ENCODE data around the gene TTYH3.

The TTYH3 gene

DNA sequence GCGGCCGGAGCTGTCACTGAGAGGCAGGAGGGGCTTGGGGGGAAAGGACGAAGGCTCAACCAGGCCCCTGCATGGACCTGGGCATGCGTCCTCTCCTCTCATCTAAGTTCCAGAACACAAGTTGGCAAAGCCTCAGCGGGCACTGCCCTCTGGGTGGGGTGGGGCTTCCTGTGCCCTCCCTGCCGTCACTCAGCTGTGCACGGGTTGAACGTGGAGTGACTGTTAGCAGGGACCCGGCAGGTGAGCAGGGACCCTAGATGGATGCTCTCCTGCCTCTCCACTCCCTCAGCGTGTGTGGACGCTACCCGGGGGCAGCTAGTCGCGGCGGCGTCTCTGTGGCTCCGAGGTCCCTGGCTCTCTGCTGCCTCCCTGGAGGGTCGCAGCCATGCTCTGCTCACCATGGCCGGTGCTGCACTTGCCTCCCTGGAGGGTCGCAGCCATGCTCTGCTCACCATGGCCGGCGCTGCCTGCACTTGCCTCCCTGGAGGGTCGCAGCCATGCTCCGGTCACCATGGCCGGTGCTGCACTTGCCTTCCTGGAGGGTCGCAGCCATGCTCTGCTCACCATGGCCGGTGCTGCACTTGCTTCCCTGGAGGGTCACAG is 36.4 kb upstream of the TTYH3 start:
- Mint-ChIP-seq H3K9me3 (no peaks in the 10 kb centered on the region), H3K4me3 (no peak overlapping the region), H3K4me1 (ENCODE audit: low read depth in 2 of 2) (no peaks in the 10 kb centered on the region), H3K27me3 (no peaks in the 10 kb centered on the region), H3K36me3 (ENCODE audit: insufficient read depth) (peaks cover 14% of the 10 kb centered on the region), H3K27ac (peak overlapping the region in 1 of 2 donors; percentile 28)
- no peak for ATAC-seq (replicated peaks)
- no peak for DNase-seq

GRCh38 chr7:2596464-2597272 is 35.1 kb upstream of the TTYH3 start:
- Mint-ChIP-seq H3K4me1 (ENCODE audit: low read depth in 2 of 2) (no peaks in the 10 kb centered on the region), H3K27ac (no peak overlapping the region)
- ATAC-seq (replicated peaks), result no peak

GRCh38 chr7:2597273-2597640 is 34.5 kb upstream of the TTYH3 start:
- no peak overlapping the region for H3K4me3 Mint-ChIP-seq
- peaks cover 16% of the 10 kb centered on the region for H3K36me3 Mint-ChIP-seq (ENCODE audit: insufficient read depth)
- no peaks in the 10 kb centered on the region for H3K9me3 Mint-ChIP-seq
- no peak for ATAC-seq (replicated peaks)
- no peaks in the 10 kb centered on the region for H3K27me3 Mint-ChIP-seq
- no peaks in the 10 kb centered on the region for H3K4me1 Mint-ChIP-seq (ENCODE audit: low read depth in 2 of 2)
- no peak overlapping the region for H3K27ac Mint-ChIP-seq
- DNase-seq, result no peak

More at GRCh38 chr7:2596464-2597272, 35.1 kb upstream of the TTYH3 start:
- H3K36me3 Mint-ChIP-seq (ENCODE audit: insufficient read depth), result peaks cover 14% of the 10 kb centered on the region
- no peaks in the 10 kb centered on the region for H3K27me3 Mint-ChIP-seq
- no peak for DNase-seq
- no peak overlapping the region for H3K4me3 Mint-ChIP-seq
- no peaks in the 10 kb centered on the region for H3K9me3 Mint-ChIP-seq

GRCh38 chr7:2598154-2598823 is 33.5 kb upstream of the TTYH3 start:
- ATAC-seq (replicated peaks), result no peak
- Mint-ChIP-seq H3K4me3 (no peak overlapping the region), H3K36me3 (ENCODE audit: insufficient read depth) (peaks cover 15% of the 10 kb centered on the region), H3K27ac (peak overlapping the region in 1 of 2 donors; percentile 72), H3K27me3 (no peaks in the 10 kb centered on the region), H3K4me1 (ENCODE audit: low read depth in 2 of 2) (no peaks in the 10 kb centered on the region), H3K9me3 (no peaks in the 10 kb centered on the region)
- no peak for DNase-seq

- no peak overlapping the region for H3K27ac Mint-ChIP-seq
- ATAC-seq (replicated peaks) (no peak), DNase-seq (no peak)
- H3K9me3 Mint-ChIP-seq, result no peaks in the 10 kb centered on the region
- H3K27me3 Mint-ChIP-seq, result no peaks in the 10 kb centered on the region
- H3K4me1 Mint-ChIP-seq (ENCODE audit: low read depth in 2 of 2), result no peaks in the 10 kb centered on the region
- no peak overlapping the region for H3K4me3 Mint-ChIP-seq
- peaks cover 15% of the 10 kb centered on the region for H3K36me3 Mint-ChIP-seq (ENCODE audit: insufficient read depth)
These were observed 30.7 kb upstream of the TTYH3 start for GRCh38 chr7:2601065-2601464.

GRCh38 chr7:2601907-2602306 is 29.9 kb upstream of the TTYH3 start:
- Mint-ChIP-seq H3K4me1 (ENCODE audit: low read depth in 2 of 2) (no peaks in the 10 kb centered on the region), H3K27me3 (no peaks in the 10 kb centered on the region), H3K4me3 (no peak overlapping the region), H3K9me3 (no peaks in the 10 kb centered on the region), H3K27ac (peak overlapping the region in 1 of 2 donors; percentile 14), H3K36me3 (ENCODE audit: insufficient read depth) (peaks cover 15% of the 10 kb centered on the region)
- no peak for DNase-seq
- no peak for ATAC-seq (replicated peaks)

- Mint-ChIP-seq H3K9me3 (no peaks in the 10 kb centered on the region), H3K4me1 (ENCODE audit: low read depth in 2 of 2) (no peaks in the 10 kb centered on the region), H3K27me3 (no peaks in the 10 kb centered on the region), H3K4me3 (no peak overlapping the region), H3K36me3 (ENCODE audit: insufficient read depth) (peaks cover 15% of the 10 kb centered on the region), H3K27ac (no peak overlapping the region)
- DNase-seq, result no peak
- no peak for ATAC-seq (replicated peaks)
These were observed 29.3 kb upstream of the TTYH3 start for GRCh38 chr7:2602406-2603043.

DNA sequence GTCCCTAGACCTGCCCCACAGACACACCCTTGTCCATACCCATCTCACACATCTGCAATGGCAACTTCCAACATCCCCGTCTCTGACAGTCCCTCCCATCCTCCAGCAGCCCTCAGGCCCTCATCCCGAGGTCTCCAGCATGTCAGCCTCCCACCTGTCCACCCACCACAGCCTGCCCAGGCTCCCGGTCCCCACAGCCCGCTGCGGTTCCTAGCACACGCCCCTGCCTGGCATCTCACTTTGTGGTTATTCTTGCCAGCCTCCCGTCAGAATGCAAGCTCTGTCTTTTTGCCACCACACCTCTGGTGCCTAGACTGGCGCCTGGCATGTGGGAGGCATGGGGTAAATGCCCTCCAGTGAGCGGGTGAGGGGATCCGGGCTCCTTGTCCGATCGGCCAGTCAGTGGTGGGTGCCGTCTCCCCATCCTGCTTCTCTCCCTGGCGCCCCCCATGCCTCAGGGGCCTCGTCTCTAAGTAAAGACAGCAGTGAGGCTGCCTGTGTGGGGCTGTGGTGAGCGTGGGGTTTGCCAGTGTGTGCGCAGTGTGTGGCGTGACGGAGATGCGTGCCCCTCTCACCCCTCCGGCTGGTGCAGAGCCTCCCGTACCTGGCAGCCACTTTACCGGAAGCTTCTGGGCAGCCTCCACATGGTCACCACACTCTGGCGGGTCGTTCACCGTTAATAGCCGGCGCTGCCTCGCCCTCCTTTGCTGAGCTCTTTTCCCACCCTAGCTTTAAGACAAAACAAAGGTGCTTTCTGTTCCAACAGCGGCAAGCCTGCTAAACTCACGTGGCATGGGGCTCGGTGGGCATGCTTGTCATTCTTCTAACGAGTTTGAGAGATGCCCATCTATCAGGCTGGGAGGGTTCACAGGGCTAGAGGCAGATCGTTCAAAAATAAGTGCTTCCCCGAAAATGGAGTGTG is 28.5 kb upstream of the TTYH3 start:
- H3K4me1 Mint-ChIP-seq (ENCODE audit: low read depth in 2 of 2), result peaks cover 0 to 1% of the 10 kb centered on the region in 2 donors
- no peaks in the 10 kb centered on the region for H3K9me3 Mint-ChIP-seq
- peaks cover 15% of the 10 kb centered on the region for H3K36me3 Mint-ChIP-seq (ENCODE audit: insufficient read depth)
- H3K27me3 Mint-ChIP-seq, result no peaks in the 10 kb centered on the region
- H3K27ac Mint-ChIP-seq, result no peak overlapping the region
- no peak for ATAC-seq (replicated peaks)
- no peak for DNase-seq
- H3K4me3 Mint-ChIP-seq, result no peak overlapping the region

DNA sequence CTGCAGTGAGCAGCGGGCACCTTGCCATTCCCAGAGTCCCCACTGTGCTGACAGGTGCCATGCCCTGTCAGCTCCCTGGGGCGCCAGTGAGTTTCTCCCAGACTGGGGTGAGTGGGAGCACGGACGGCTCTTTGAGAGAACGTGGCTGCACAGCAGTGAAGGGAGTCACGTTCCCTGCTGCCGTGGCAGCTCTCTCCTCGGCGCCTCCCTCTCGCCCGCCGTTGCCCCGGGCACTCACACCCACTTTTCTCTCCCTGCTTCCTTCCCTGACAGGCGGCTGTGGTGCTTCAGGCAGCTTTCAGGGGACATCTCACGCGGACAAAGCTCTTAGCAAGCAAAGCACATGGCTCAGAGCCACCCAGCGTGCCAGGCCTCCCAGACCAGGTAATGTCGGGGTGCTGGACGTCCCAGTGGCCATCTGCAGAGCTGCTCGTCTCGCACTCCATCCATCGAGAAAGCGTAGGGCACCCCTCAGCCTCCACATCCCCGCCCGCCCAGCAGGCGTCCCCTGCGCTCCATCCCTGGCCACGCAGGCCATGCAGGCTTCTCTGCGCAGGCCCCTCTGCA is 27.1 kb upstream of the TTYH3 start:
- no peak for ATAC-seq (replicated peaks)
- Mint-ChIP-seq H3K27ac (no peak overlapping the region), H3K36me3 (ENCODE audit: insufficient read depth) (peaks cover 9% of the 10 kb centered on the region), H3K27me3 (no peaks in the 10 kb centered on the region), H3K4me3 (no peak overlapping the region), H3K4me1 (ENCODE audit: low read depth in 2 of 2) (peaks cover 0 to 7% of the 10 kb centered on the region in 2 donors), H3K9me3 (no peaks in the 10 kb centered on the region)
- DNase-seq, result no peak

DNA sequence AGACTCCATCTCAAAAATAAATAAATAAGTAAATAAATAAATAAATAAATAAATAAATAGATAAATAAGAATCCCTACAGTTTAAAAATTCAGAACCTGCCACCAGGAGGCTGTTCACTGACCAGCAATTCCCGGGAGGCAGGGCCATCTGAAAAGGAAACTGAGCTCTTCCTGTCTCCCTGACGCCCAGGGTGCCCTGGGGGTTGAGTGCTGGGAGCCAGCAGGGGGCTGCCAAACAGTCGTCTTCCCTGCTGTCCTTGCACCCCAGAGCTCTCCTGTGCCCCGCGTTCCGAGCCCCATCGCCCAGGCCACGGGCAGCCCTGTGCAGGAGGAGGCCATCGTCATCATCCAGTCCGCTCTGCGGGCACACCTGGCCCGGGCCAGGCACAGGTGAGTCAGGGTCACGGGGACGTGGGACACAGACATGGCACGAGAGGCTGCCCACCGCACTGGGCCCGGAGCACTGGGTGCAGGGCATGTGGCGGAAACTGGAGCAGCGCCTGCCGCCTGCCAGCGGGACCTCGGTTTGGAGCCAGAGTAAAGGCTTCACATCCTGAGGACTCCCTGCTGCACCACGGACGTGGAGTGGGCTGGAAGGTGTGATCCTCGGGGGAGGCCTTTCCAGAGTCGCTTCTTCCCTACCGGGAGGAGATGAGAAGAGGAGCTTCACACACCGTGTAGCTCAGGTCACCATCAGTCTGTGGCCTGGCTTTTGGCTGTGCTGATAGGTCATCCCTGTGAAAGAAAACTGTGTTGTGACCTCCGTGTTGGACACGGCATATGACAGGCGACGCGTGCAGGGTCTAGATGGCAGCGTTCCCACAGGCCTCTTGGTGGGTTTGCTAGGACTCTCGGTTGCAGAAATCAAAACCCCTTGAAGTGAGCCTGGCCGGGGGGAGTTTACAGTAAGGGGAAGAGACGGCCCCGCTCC is 25.9 kb upstream of the TTYH3 start:
- Mint-ChIP-seq H3K4me3 (no peak overlapping the region), H3K9me3 (no peaks in the 10 kb centered on the region), H3K36me3 (ENCODE audit: insufficient read depth) (peaks cover 5% of the 10 kb centered on the region), H3K27ac (no peak overlapping the region), H3K4me1 (ENCODE audit: low read depth in 2 of 2) (peaks cover 0 to 7% of the 10 kb centered on the region in 2 donors), H3K27me3 (no peaks in the 10 kb centered on the region)
- no peak for ATAC-seq (replicated peaks)
- no peak for DNase-seq

DNA sequence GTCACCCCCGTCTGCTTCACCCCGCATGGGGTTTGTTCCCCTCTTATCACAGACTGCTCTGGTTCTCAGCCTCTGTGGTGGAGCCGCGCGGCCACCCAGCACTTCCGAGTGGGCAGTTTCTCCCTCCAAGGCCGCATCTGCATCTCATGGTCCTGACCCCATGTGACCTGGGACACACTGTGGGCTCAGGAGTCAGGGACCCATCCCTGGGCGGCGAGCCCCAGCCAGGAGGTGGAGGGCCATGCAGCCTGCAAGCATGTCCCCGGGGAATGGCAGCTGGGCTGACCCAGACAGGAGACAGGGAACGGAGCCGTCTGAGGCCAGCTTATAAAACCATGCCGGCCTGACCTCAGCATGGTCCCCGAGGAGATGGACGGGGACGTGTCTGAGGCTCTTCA is 25.2 kb upstream of the TTYH3 start:
- Mint-ChIP-seq H3K4me3 (no peak overlapping the region), H3K36me3 (ENCODE audit: insufficient read depth) (peaks cover 5% of the 10 kb centered on the region), H3K27ac (no peak overlapping the region), H3K9me3 (no peaks in the 10 kb centered on the region), H3K27me3 (no peaks in the 10 kb centered on the region), H3K4me1 (ENCODE audit: low read depth in 2 of 2) (peaks cover 0 to 7% of the 10 kb centered on the region in 2 donors)
- ATAC-seq (replicated peaks) (no peak), DNase-seq (no peak)
